Esophagus muscularis mucosa (tissue), 4 donors: ENCODE results near the gene DOC2A. TPM values are rescaled to one million over a fixed set of nuclear protein-coding genes. Genes with fewer than 3 reads are reported as not detected.

Source experiments
- DNase-seq: peaks from one replicate; pipeline ENCODE4 v3.0.0-alpha.2; 2017; ENCODE audit errors: extremely low spot score
- H3K27ac ChIP-seq, 4 donors: fragments of 200-600 bp; sonication (generic); replicated peaks in 1 of 4; 1 replicate in 3 of 4; 2 replicates in 1 of 4; pipeline ENCODE4 v1.5.1; 2016 to 2019; ENCODE audit warnings: mild to moderate bottlenecking in 1 of 4
- H3K27me3 ChIP-seq, 4 donors: fragments of 200-600 bp; sonication (generic); one replicate each; pipeline versions ENCODE4 v1.5.1 to v1.6.0; 2016 to 2019
- H3K36me3 ChIP-seq, 4 donors: fragments of 200-600 bp; sonication (generic); one replicate each; pipeline ENCODE4 v1.5.1; 2016 to 2019
- H3K4me1 ChIP-seq, 4 donors: fragments of 200-600 bp; sonication (generic); one replicate each; pipeline ENCODE4 v1.5.1; 2016 to 2019
- H3K4me3 ChIP-seq, 4 donors: fragments of 200-600 bp; sonication (generic); 1 replicate in 2 of 4; 2 replicates in 2 of 4; pipeline ENCODE4 v1.5.1; 2016 to 2019; ENCODE audit warnings: mild to moderate bottlenecking in 4 of 4, moderate library complexity in 1 of 4
- H3K9me3 ChIP-seq, 4 donors: fragments of 200-600 bp; sonication (generic); 1 replicate in 3 of 4; 2 replicates in 1 of 4; pipeline ENCODE4 v1.5.1; 2016 to 2019
- EP300 ChIP-seq: sonication (generic); formaldehyde crosslinking; IDR thresholded peaks from one replicate; pipeline ENCODE4 v1.6.1; 2017; ENCODE audit warnings: antibody characterized with exemption
- POLR2A ChIP-seq: fragments of 450-650 bp; IDR thresholded peaks from one replicate; pipeline ENCODE4 v1.6.1; 2017; ENCODE audit warnings: antibody characterized with exemption, moderate library complexity, mild to moderate bottlenecking, low read depth
- POLR2AphosphoS5 ChIP-seq, 2 donors: sonication (generic); formaldehyde crosslinking; IDR thresholded peaks; one replicate each; pipeline ENCODE4 v1.6.1; 2017; ENCODE audit warnings: antibody characterized with exemption in 2 of 2
- WGBS: methylation state at CpG from one replicate; pipeline ENCODE4 v1.1.5; 2018; 5-methylcytosine and 5-hydroxymethylcytosine counted together
- intact Hi-C: fragments of 100-400 bp; cut with DNase I; formaldehyde crosslinking; loops from one replicate; pipeline ENCODE4 v1.15.1; 2023
- total RNA-seq, 4 donors: library from RNA; depleted of rRNA; stranded (reverse); fragments of >200 nt; gene quantifications; one replicate each; pipeline versions ENCODE4 v1.1.0 to v1.2.1, GENCODE V29; 2016
- TF ChIP-seq, protein P1 (sequence below), 3 experiments: fragments of 200-600 bp in 2 of 3; fragments of 450-650 bp in 1 of 3; sonication (generic) in 2 of 3; IDR thresholded peaks; one replicate each; pipeline ENCODE4 v1.5.1; 2017 to 2019; ENCODE audit warnings: antibody characterized with exemption in 3 of 3, mild to moderate bottlenecking in 2 of 3, moderate library complexity in 1 of 3

DOC2A gene
- total RNA-seq, 4 donors from 2014 or later = 0.50 to 0.83 TPM; not detected in 2

GRCh38 chr16:30027588-30028437 lies 17.0 kb upstream of the DOC2A start:
- no peak for DNase-seq
- Histone ChIP-seq H3K27me3 (peaks cover 0 to 80% (median 33%) of the 10 kb centered on the region in 4 donors), H3K4me3 (no peak overlapping the region), H3K27ac (no peak overlapping the region), H3K4me1 (peaks cover 9 to 19% (median 13%) of the 10 kb centered on the region in 4 donors), H3K9me3 (no peaks in the 10 kb centered on the region), H3K36me3 (no peaks in the 10 kb centered on the region)
- TF ChIP-seq POLR2AphosphoS5 (IDR thresholded peaks at IDR 0.05) = no peak
- 35% methylated on average over 13 of the region's 13 CpGs for WGBS
- intact Hi-C loops = no loop called here

- Histone ChIP-seq H3K4me1 (peaks cover 10 to 18% (median 16%) of the 10 kb centered on the region in 4 donors), H3K9me3 (no peaks in the 10 kb centered on the region), H3K36me3 (no peaks in the 10 kb centered on the region), H3K27ac (no peak overlapping the region), H3K4me3 (no peak overlapping the region), H3K27me3 (peaks cover 0 to 66% (median 24%) of the 10 kb centered on the region in 4 donors)
- DNase-seq = no peak
- intact Hi-C loops = no loop called here
- 84% methylated on average over 16 of the region's 18 CpGs for WGBS
- TF ChIP-seq, protein P1, sequence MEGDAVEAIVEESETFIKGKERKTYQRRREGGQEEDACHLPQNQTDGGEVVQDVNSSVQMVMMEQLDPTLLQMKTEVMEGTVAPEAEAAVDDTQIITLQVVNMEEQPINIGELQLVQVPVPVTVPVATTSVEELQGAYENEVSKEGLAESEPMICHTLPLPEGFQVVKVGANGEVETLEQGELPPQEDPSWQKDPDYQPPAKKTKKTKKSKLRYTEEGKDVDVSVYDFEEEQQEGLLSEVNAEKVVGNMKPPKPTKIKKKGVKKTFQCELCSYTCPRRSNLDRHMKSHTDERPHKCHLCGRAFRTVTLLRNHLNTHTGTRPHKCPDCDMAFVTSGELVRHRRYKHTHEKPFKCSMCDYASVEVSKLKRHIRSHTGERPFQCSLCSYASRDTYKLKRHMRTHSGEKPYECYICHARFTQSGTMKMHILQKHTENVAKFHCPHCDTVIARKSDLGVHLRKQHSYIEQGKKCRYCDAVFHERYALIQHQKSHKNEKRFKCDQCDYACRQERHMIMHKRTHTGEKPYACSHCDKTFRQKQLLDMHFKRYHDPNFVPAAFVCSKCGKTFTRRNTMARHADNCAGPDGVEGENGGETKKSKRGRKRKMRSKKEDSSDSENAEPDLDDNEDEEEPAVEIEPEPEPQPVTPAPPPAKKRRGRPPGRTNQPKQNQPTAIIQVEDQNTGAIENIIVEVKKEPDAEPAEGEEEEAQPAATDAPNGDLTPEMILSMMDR (IDR thresholded peaks at IDR 0.05) = no peak
- no peak for TF ChIP-seq POLR2A
Observed at GRCh38 chr16:30026449-30026848, 15.6 kb upstream of the DOC2A start.

DNA sequence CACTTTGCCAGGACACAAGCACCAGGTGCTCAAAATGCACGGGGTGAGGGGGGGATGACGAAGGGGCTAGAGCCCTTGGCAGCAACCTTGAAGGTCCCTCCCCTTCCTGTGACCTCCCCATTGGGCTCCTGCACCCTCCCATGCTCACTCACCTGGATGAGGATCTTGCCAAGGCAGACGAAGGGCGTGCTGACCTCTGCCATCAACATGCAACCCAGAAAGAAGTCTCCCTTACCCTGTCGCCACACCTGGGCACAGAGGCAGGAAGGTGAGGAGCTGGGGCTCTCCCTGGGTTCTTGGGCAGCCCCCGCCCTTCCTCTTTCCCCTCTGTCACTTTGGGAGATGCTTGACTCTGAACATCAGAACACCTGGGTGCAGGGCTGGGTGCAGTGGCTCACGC lies 14.7 kb upstream of the DOC2A start:
- H3K4me3 ChIP-seq = no peak overlapping the region
- no CpG with 5 or more reads among the region's 7 CpGs for WGBS
- no peaks in the 10 kb centered on the region for H3K9me3 ChIP-seq
- intact Hi-C loops = no loop called here
- H3K4me1 ChIP-seq = peaks cover 6 to 18% (median 15%) of the 10 kb centered on the region in 4 donors
- DNase-seq = no peak
- H3K27ac ChIP-seq = no peak overlapping the region
- peaks cover 0 to 58% (median 16%) of the 10 kb centered on the region in 4 donors for H3K27me3 ChIP-seq
- no peak for TF ChIP-seq POLR2A
- TF ChIP-seq, protein P1 (IDR thresholded peaks at IDR 0.05) = no peak
- no peak for TF ChIP-seq EP300
- no peak for TF ChIP-seq POLR2AphosphoS5 (IDR thresholded peaks at IDR 0.05)
- no peaks in the 10 kb centered on the region for H3K36me3 ChIP-seq

DNA sequence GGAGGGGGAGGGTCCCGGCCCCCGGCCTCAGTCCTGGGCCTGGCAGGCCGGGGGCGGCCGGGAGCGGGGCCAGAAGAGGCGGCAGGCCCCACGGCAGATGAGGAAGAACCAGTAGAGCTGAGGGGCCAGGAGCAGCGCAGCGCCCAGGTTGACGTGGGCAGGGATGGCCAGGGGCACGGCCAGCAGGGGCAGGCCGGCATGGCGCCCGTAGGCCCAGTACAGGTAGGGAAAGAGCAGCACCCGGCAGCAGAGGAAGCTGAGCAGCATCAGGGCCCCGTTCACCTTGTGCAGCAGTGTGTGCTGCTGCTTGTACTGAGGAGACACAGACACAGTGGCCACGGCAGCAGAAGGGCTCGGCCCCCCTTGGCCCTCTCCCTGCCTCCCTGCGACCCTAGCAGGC lies 14.3 kb upstream of the DOC2A start:
- no peak for DNase-seq
- WGBS = 82% methylated on average over 17 of the region's 20 CpGs
- Histone ChIP-seq H3K27ac (no peak overlapping the region), H3K9me3 (no peaks in the 10 kb centered on the region), H3K4me1 (peaks cover 6 to 14% (median 13%) of the 10 kb centered on the region in 4 donors), H3K4me3 (no peak overlapping the region), H3K27me3 (peaks cover 0 to 53% (median 11%) of the 10 kb centered on the region in 4 donors), H3K36me3 (no peaks in the 10 kb centered on the region)
- intact Hi-C loops = no loop called here
- no peak for TF ChIP-seq POLR2A

GRCh38 chr16:30024451-30024850 lies 13.6 kb upstream of the DOC2A start:
- WGBS = 88% methylated on average over 11 of the region's 16 CpGs
- intact Hi-C loops = no loop called here
- Histone ChIP-seq H3K36me3 (no peaks in the 10 kb centered on the region), H3K27ac (no peak overlapping the region), H3K27me3 (peaks cover 0 to 46% (median 4%) of the 10 kb centered on the region in 4 donors), H3K4me3 (no peak overlapping the region), H3K4me1 (peaks cover 6 to 14% (median 13%) of the 10 kb centered on the region in 4 donors), H3K9me3 (no peaks in the 10 kb centered on the region)
- DNase-seq = no peak
- TF ChIP-seq, protein P1 (IDR thresholded peaks at IDR 0.05) = no peak
- TF ChIP-seq EP300 (no peak), POLR2A (no peak)
